Psoas muscle (tissue), 8 donors: ENCODE measurements around the gene ALK. TPM values are rescaled to one million over a fixed set of nuclear protein-coding genes. Genes with fewer than 3 reads are reported as not detected.
A peak's percentile ranks its signal among the peaks of the same experiment; 100 is the strongest.

Source experiments
- ATAC-seq, 4 donors: fragments of 200-7000 bp; cut with Tn5 transposase; one replicate each; pipeline ENCODE4 v1.9.1; 2020; ENCODE audit warnings: moderate library complexity in 3 of 4, mild to moderate bottlenecking in 2 of 4
- DNase-seq, 2 donors: peaks; one replicate each; pipeline ENCODE4 v3.0.0-alpha.2; 2020
- H3K27ac ChIP-seq: fragments of 200-600 bp; one replicate; pipeline ENCODE4 v1.8.0; 2022
- H3K27me3 ChIP-seq, 3 donors: fragments of 200-600 bp in 1 of 3; one replicate each; pipeline versions ENCODE4 v1.6.1 to v1.8.0; 2013 to 2022; ENCODE audit warnings: low read length in 2 of 3, mild to moderate bottlenecking in 2 of 3, moderate library complexity in 1 of 3; ENCODE audit not compliant: insufficient read depth in 3 of 3
- H3K36me3 ChIP-seq, 2 donors: fragments of 200-600 bp in 1 of 2; one replicate each; pipeline versions ENCODE4 v1.6.1 to v1.8.0; 2013 to 2022; ENCODE audit warnings: low read depth in 1 of 2, mild to moderate bottlenecking in 1 of 2, moderate library complexity in 1 of 2; ENCODE audit not compliant: insufficient read depth in 1 of 2
- H3K4me1 ChIP-seq: fragments of 200-600 bp; one replicate; pipeline ENCODE4 v1.8.0; 2022
- H3K4me3 ChIP-seq: fragments of 200-600 bp; one replicate; pipeline ENCODE4 v1.8.0; 2022; ENCODE audit warnings: mild to moderate bottlenecking
- H3K9me3 ChIP-seq: fragments of 200-600 bp; one replicate; pipeline ENCODE4 v1.8.0; 2022
- CTCF ChIP-seq: fragments of 200-600 bp; IDR thresholded peaks from one replicate; pipeline ENCODE4 v1.8.0; 2022; ENCODE audit warnings: antibody characterized with exemption
- WGBS, 3 donors: extraction: QIAGEN DNeasy Blood & Tissue Kit; methylation state at CpG; one replicate each; pipeline versions ENCODE4 v1.1.6 to v1.1.7; 2013; 5-methylcytosine and 5-hydroxymethylcytosine counted together
- intact Hi-C, 2 donors: fragments of 100-400 bp; cut with DNase I; formaldehyde crosslinking; loops; one replicate each; pipeline versions ENCODE4 v1.11.0 to v1.14.2; 2022
- polyA plus RNA-seq, 3 donors: library from polyadenylated mRNA; stranded (reverse); fragments of 200-250 nt; gene quantifications; one replicate each; pipeline ENCODE4 v1.2.3, GENCODE V29; 2013
- total RNA-seq, 4 donors: library from RNA; stranded (reverse); fragmentation: NEBNext Ultra II Directional in 2 of 4; extraction: Animal tissue kit (Norgen Biotek cat#: 25700) in 2 of 4; gene quantifications; one replicate each; pipeline versions ENCODE4 v1.2.1 to v1.2.4, GENCODE V29; 2021 to 2023
- donor health status: healthy with polysubstance abuse.
- donor health status: DM: no; HTN: no; CAD: no; lungs with moderate emphysema.
- donor health status: Bipolar disorder and iron deficiency.
- donor health status: healthy.
- donor health status: DM: yes; HTN: yes; CAD: no.
- donor health status: DM: no; HTN: no; CAD: no.
- donor health status: DM: no; HTN: no; CAD: no.
- donor health status: DM: yes; HTN: yes; CAD: no.

The ALK gene
- total and polyA plus RNA-seq, 7 donors = 0.03 to 0.32 (median 0.08) TPM; not detected in 2

DNA sequence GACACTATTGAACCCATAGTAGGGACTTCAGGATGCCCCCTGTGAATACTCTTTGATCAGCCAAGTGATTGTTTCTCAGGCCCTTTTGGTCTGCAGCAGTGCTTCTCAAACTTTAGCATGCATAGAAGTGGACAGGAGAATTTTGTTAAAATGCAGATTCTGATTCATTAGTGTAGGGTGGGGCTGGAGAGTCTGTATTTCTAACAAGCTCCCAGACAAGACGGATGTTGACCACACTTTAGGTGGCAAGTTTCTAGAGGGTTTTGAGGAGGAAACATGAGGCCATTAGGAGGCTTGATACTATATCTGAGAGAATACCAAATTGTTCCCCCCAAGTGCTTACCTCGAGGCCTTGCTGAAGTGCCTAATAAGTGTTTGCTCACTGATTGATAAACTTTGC is 488.3 kb downstream of the ALK start:
- Histone ChIP-seq H3K27ac (no peak overlapping the region), H3K27me3 (no peaks in the 10 kb centered on the region), H3K4me3 (no peak overlapping the region), H3K36me3 (no peaks in the 10 kb centered on the region), H3K4me1 (no peaks in the 10 kb centered on the region), H3K9me3 (no peaks in the 10 kb centered on the region)
- DNase-seq = no peak
- WGBS, 3 donors = 89 to 95% (median 90%) methylated on average over 2 of the region's 2 CpGs
- ATAC-seq = no peak
- intact Hi-C loops = no loop called here
- TF ChIP-seq CTCF = no peak

GRCh38 chr2:29431485-29431884 is 489.9 kb downstream of the ALK start:
- H3K9me3 ChIP-seq = no peaks in the 10 kb centered on the region
- H3K4me3 ChIP-seq = no peak overlapping the region
- no peaks in the 10 kb centered on the region for H3K36me3 ChIP-seq
- no peak overlapping the region for H3K27ac ChIP-seq
- ATAC-seq (no peak), DNase-seq (no peak)
- H3K27me3 ChIP-seq = no peaks in the 10 kb centered on the region
- TF ChIP-seq CTCF = no peak
- intact Hi-C loops = no loop called here
- no peaks in the 10 kb centered on the region for H3K4me1 ChIP-seq
- 95 to 97% (median 96%) methylated on average over 1 of the region's 1 CpG for WGBS, 3 donors

- H3K4me1 ChIP-seq = no peaks in the 10 kb centered on the region
- WGBS, 3 donors = 45 to 56% (median 46%) methylated on average over 4 of the region's 4 CpGs
- no peak for TF ChIP-seq CTCF
- H3K27ac ChIP-seq = no peak overlapping the region
- DNase-seq (no peak), ATAC-seq (peak in 1 of 4 donors; percentile 54)
- H3K36me3 ChIP-seq = no peaks in the 10 kb centered on the region
- intact Hi-C loops = no loop called here
- H3K4me3 ChIP-seq = no peak overlapping the region
- H3K27me3 ChIP-seq = no peaks in the 10 kb centered on the region
- no peaks in the 10 kb centered on the region for H3K9me3 ChIP-seq
Observed at GRCh38 chr2:29430382-29431112, 490.8 kb downstream of the ALK start.

GRCh38 chr2:29426354-29426753 is 495.0 kb downstream of the ALK start:
- H3K4me1 ChIP-seq = peaks cover 16% of the 10 kb centered on the region
- no peaks in the 10 kb centered on the region for H3K9me3 ChIP-seq
- ATAC-seq (no peak), DNase-seq (no peak)
- no peak for TF ChIP-seq CTCF
- intact Hi-C loops = no loop called here
- H3K36me3 ChIP-seq = no peaks in the 10 kb centered on the region
- H3K4me3 ChIP-seq = no peak overlapping the region
- H3K27ac ChIP-seq = no peak overlapping the region
- H3K27me3 ChIP-seq = no peaks in the 10 kb centered on the region

DNA sequence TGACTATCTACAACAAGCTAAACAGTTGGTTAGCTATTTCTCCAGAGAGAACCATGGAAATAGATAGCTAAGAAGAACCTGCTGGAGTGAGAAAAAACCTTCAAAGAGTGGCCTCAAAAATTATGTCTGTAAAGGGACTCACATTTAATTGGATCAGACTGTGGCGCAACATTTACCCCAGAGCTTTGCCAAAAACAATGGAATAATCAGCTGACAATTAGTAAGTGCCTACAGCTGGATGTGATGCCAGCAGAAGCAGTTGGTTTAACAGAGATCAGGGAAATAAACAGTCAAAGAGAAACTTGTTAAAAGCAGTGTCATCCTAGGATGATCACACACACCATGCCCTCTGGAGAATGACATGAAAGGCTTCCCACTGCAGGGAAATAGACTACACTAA is 495.5 kb downstream of the ALK start:
- intact Hi-C loops = no loop called here
- Histone ChIP-seq H3K9me3 (no peaks in the 10 kb centered on the region), H3K4me3 (no peak overlapping the region), H3K27ac (no peak overlapping the region), H3K36me3 (no peaks in the 10 kb centered on the region), H3K4me1 (peaks cover 19% of the 10 kb centered on the region), H3K27me3 (no peaks in the 10 kb centered on the region)
- TF ChIP-seq CTCF = no peak
- DNase-seq (no peak), ATAC-seq (no peak)
- WGBS, 3 donors = 80 to 92% (median 84%) methylated on average over 1 of the region's 1 CpG
